ENCODE measurements around the gene YBX1. TPM values are rescaled to one million over a fixed set of nuclear protein-coding genes. Genes with fewer than 3 reads are reported as not detected.
"Not testable (repeated sequence)": the region's sequence is repeated elsewhere in the genome, so short reads cannot be mapped to it uniquely, and the experiment has no call there.

The YBX1 gene
- total RNA-seq, 2 experiments from 2014 or later = 1,101 to 1,134 TPM

DNA sequence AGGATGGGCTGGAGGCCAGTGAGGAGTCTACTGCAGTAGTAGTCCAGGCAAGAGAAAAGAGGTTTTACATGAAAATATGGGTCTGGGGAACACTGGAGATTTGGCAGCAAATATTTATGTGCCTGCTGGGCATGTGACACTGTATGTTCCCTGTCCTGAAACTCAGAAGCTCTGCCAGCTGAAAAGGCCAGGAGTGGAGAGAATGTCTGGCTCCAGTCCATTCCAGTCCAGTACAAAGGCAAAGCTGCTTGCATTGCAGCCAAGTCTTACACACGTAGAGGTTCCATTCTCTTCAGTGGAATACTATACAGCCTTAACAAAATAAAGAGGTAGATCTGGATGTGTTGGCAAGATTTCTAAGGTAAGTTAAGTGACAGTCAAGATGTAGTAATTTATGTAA lies 7.5 kb upstream of the YBX1 start:
- H3K27me3 Mint-ChIP-seq = no peaks in the 10 kb centered on the region
- H3K4me3 Mint-ChIP-seq = no peak overlapping the region
- no peak for DNase-seq
- H3K9me3 Mint-ChIP-seq = no peaks in the 10 kb centered on the region
- CTCF ChIA-PET = no interaction called here
- intact Hi-C loops (cut with micrococcal nuclease) = no loop called here
- POLR2A ChIA-PET = no interaction called here
- H3K4me1 Mint-ChIP-seq (ENCODE audit: low read depth) = peaks cover 2% of the 10 kb centered on the region
- no peak overlapping the region for H3K27ac Mint-ChIP-seq
- peaks cover 22% of the 10 kb centered on the region for H3K36me3 Mint-ChIP-seq

GRCh38 chr1:42675467-42675866 lies 6.8 kb upstream of the YBX1 start:
- Mint-ChIP-seq H3K27me3 (no peaks in the 10 kb centered on the region), H3K9me3 (no peaks in the 10 kb centered on the region), H3K36me3 (peaks cover 20% of the 10 kb centered on the region), H3K27ac (no peak overlapping the region), H3K4me3 (no peak overlapping the region), H3K4me1 (ENCODE audit: low read depth) (peaks cover 9% of the 10 kb centered on the region)
- DNase-seq = no peak
- POLR2A ChIA-PET = no interaction called here
- intact Hi-C loops (cut with micrococcal nuclease) = no loop called here
- CTCF ChIA-PET = no interaction called here

- DNase-seq = no peak
- CTCF ChIA-PET = no interaction called here
- Mint-ChIP-seq H3K27me3 (no peaks in the 10 kb centered on the region), H3K9me3 (no peaks in the 10 kb centered on the region), H3K4me1 (ENCODE audit: low read depth) (peaks cover 19% of the 10 kb centered on the region), H3K36me3 (peaks cover 17% of the 10 kb centered on the region), H3K4me3 (no peak overlapping the region), H3K27ac (no peak overlapping the region)
- POLR2A ChIA-PET = interaction anchor here (0.5 kb wide), 1 partner anchor 102 kb away, joined by 3 read pairs; no protein-coding TSS in a partner anchor
- intact Hi-C loops (cut with micrococcal nuclease) = no loop called here
These were observed 5.6 kb upstream of the YBX1 start for GRCh38 chr1:42676534-42677087.

DNA sequence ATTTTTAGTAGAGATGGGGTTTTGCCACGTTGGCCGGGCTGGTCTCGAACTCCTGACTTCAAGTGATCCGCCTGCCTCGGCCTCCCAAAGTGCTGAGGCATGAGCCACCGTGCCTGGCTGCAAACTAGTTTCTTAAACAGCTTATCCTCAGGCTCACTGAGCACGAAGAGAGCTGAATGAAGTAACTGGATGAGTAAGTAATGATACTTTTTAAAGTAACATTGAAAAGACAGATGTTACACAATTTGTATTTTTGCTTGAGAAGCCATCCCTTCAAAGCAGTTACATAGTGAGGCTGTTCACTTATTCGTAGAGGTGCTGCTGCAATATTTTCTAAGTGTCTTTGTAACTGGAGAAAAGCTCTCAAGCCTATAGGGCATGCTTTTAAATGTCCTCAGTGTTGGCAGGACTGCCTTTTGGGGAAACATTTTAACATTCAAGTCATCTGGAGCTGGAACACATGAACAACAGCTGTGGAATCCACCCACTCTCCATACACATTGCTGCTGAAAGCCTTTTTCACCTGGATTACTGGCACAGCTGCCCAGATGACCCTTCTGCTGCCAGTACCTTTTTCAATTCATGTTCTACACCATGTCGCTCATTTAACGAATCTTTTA lies 2.7 kb upstream of the YBX1 start:
- intact Hi-C loops (cut with micrococcal nuclease) = no loop called here
- Mint-ChIP-seq H3K27me3 (no peaks in the 10 kb centered on the region), H3K36me3 (peaks cover 23% of the 10 kb centered on the region), H3K4me3 (no peak overlapping the region), H3K4me1 (ENCODE audit: low read depth) (peaks cover 22% of the 10 kb centered on the region), H3K9me3 (no peaks in the 10 kb centered on the region), H3K27ac (no peak overlapping the region)
- DNase-seq = no peak
- CTCF ChIA-PET = no interaction called here
- POLR2A ChIA-PET = interaction anchor here (1.4 kb wide), 1 partner anchor 87 kb away, joined by 4 read pairs; the partner anchor contains the start of genes C1orf50 and P3H1

- ChIA-PET CTCF (interaction anchor here (2.5 kb wide), 1 partner anchor 19 kb away, joined by 8 read pairs; no protein-coding TSS in a partner anchor), POLR2A (no interaction called here)
- Mint-ChIP-seq H3K9me3 (no peaks in the 10 kb centered on the region), H3K36me3 (peaks cover 29% of the 10 kb centered on the region), H3K4me1 (ENCODE audit: low read depth) (peaks cover 28% of the 10 kb centered on the region), H3K4me3 (no peak overlapping the region), H3K27ac (no peak overlapping the region), H3K27me3 (no peaks in the 10 kb centered on the region)
- DNase-seq = no peak
- intact Hi-C loops (cut with micrococcal nuclease) = loop anchor here (5.0 kb wide), 1 partner anchor 242 kb away; no protein-coding TSS in a partner anchor
These were observed 2.2 kb upstream of the YBX1 start for GRCh38 chr1:42680055-42680454.

- peak; percentile 26 for DNase-seq
- CTCF ChIA-PET = interaction anchor here (0.6 to 2.5 kb wide), 4 partner anchors 20 to 103 kb away, joined by 3 to 8 read pairs (median 5); partner anchors contain the start of gene PPIH
- peak overlapping the region; percentile 93 for H3K4me3 Mint-ChIP-seq
These were observed 1.1 kb upstream of the YBX1 start for GRCh38 chr1:42680921-42681683.

DNA sequence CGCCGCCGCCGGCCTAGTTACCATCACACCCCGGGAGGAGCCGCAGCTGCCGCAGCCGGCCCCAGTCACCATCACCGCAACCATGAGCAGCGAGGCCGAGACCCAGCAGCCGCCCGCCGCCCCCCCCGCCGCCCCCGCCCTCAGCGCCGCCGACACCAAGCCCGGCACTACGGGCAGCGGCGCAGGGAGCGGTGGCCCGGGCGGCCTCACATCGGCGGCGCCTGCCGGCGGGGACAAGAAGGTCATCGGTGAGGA lies 193 bp downstream of the YBX1 start:
- intact Hi-C loops (cut with micrococcal nuclease) = loop anchor here (1.0 to 5.0 kb wide), 5 partner anchors 24 to 348 kb away; partner anchors contain the start of genes C1orf50, FOXJ3, P3H1 and PPIH
- Mint-ChIP-seq H3K27ac (peak overlapping the region; percentile 97), H3K36me3 (peaks cover 38% of the 10 kb centered on the region), H3K4me3 (peak overlapping the region; percentile 93), H3K4me1 (ENCODE audit: low read depth) (peaks cover 49% of the 10 kb centered on the region)
- H3K9me3 Mint-ChIP-seq, DNase-seq, H3K27me3 Mint-ChIP-seq: not testable (repeated sequence)
- ChIA-PET CTCF (interaction anchor here (1.3 to 2.5 kb wide), 4 partner anchors 8 to 84 kb away, joined by 3 to 8 read pairs (median 6); partner anchors contain the start of gene PPIH), POLR2A (interaction anchor here (1.1 to 4.4 kb wide), 14 partner anchors 9 to 262 kb away, joined by 3 to 32 read pairs (median 6); partner anchors contain the start of genes C1orf50, P3H1 and PPIH)

More at GRCh38 chr1:42680921-42681683, 1.1 kb upstream of the YBX1 start:
- H3K27ac Mint-ChIP-seq = peak overlapping the region; percentile 97
- H3K4me1 Mint-ChIP-seq (ENCODE audit: low read depth) = peaks cover 37% of the 10 kb centered on the region
- H3K9me3 Mint-ChIP-seq = no peaks in the 10 kb centered on the region
- POLR2A ChIA-PET = interaction anchor here (1.3 to 4.4 kb wide), 7 partner anchors 11 to 86 kb away, joined by 3 to 32 read pairs (median 9); partner anchors contain the start of genes C1orf50 and P3H1
- peaks cover 29% of the 10 kb centered on the region for H3K36me3 Mint-ChIP-seq
- H3K27me3 Mint-ChIP-seq = no peaks in the 10 kb centered on the region
- intact Hi-C loops (cut with micrococcal nuclease) = loop anchor here (1.0 to 5.0 kb wide), 3 partner anchors 20 to 241 kb away; partner anchors contain the start of genes PPCS and ZMYND12

- ChIA-PET CTCF (interaction anchor here (0.6 to 2.5 kb wide), 7 partner anchors 8 to 83 kb away, joined by 3 to 8 read pairs (median 5); partner anchors contain the start of gene PPIH), POLR2A (interaction anchor here (1.0 to 4.4 kb wide), 15 partner anchors 9 to 262 kb away, joined by 3 to 32 read pairs (median 5); partner anchors contain the start of genes C1orf50, P3H1 and PPIH)
- intact Hi-C loops (cut with micrococcal nuclease) = loop anchor here (1.0 to 5.0 kb wide), 5 partner anchors 25 to 348 kb away; partner anchors contain the start of genes C1orf50, FOXJ3, P3H1 and PPIH
- peak overlapping the region; percentile 85 for H3K4me3 Mint-ChIP-seq
- H3K27ac Mint-ChIP-seq = peak overlapping the region; percentile 91
- peak; percentile 73 for DNase-seq
- H3K9me3 Mint-ChIP-seq = no peaks in the 10 kb centered on the region
- peaks cover 54% of the 10 kb centered on the region for H3K4me1 Mint-ChIP-seq (ENCODE audit: low read depth)
- H3K36me3 Mint-ChIP-seq = peaks cover 43% of the 10 kb centered on the region
- no peaks in the 10 kb centered on the region for H3K27me3 Mint-ChIP-seq
These were observed 717 bp downstream of the YBX1 start for GRCh38 chr1:42682739-42683531.

DNA sequence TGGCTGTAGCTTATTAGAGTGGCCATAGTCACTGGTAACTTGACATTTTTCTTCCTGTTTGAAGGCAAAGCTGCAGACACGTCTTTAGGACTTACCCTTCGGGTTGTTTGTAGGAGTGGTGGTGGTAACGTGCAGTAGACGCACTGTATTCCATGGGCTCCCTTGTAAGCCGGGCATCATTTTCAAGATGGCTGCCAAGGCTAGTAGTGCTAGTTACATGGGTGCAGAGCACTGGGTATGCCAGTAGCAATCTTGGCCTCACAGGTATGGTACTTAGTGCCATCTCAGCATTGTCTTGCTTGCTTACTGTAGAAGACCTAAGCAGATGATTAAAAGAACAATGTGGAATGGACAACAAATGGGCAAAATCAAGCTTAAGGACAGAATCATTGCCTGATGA lies 1.9 kb downstream of the YBX1 start:
- peak overlapping the region; percentile 91 for H3K27ac Mint-ChIP-seq
- peaks cover 66% of the 10 kb centered on the region for H3K4me1 Mint-ChIP-seq (ENCODE audit: low read depth)
- H3K36me3 Mint-ChIP-seq = peaks cover 45% of the 10 kb centered on the region
- CTCF ChIA-PET = interaction anchor here (1.1 to 1.4 kb wide), 2 partner anchors 26 to 390 kb away, joined by 3 to 6 read pairs; partner anchors contain the start of gene PPIH
- POLR2A ChIA-PET = interaction anchor here (1.0 to 4.4 kb wide), 6 partner anchors 7 to 83 kb away, joined by 3 to 32 read pairs (median 25); partner anchors contain the start of genes C1orf50, P3H1 and PPIH
- intact Hi-C loops (cut with micrococcal nuclease) = loop anchor here (5.0 kb wide), 1 partner anchor 238 kb away; no protein-coding TSS in a partner anchor
- H3K27me3 Mint-ChIP-seq = no peaks in the 10 kb centered on the region
- peak; percentile 45 for DNase-seq
- H3K4me3 Mint-ChIP-seq = peak overlapping the region; percentile 85
- no peaks in the 10 kb centered on the region for H3K9me3 Mint-ChIP-seq

- Mint-ChIP-seq H3K36me3 (peaks cover 50% of the 10 kb centered on the region), H3K27me3 (no peaks in the 10 kb centered on the region), H3K27ac (no peak overlapping the region), H3K4me1 (ENCODE audit: low read depth) (peaks cover 71% of the 10 kb centered on the region), H3K4me3 (peak overlapping the region; percentile 31), H3K9me3 (no peaks in the 10 kb centered on the region)
- DNase-seq = no peak
- intact Hi-C loops (cut with micrococcal nuclease) = no loop called here
- POLR2A ChIA-PET = interaction anchor here (0.6 to 0.7 kb wide), 2 partner anchors 371 to 951 kb away, joined by 3 read pairs; no protein-coding TSS in a partner anchor
- CTCF ChIA-PET = no interaction called here
These were observed 4.2 kb downstream of the YBX1 start for GRCh38 chr1:42686418-42686817.

DNA sequence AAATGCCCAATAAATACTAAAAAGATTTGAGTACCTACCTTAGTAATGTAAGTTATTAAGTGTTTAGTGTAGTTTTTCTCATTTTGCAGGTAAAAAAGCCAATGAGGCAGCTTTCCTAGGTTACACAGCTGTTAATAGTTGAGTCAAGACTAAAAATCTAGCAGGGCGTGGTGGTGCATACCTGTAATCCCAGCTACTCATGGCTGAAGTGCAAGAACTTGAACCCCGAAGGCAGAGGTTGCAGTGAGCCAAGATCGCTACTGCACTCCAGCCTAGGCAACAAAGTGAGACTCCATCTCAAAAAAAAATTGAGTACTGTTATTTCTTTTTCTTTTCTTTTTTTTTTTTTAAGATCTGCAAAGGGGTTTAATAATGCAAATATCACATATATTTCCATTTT lies 7.7 kb downstream of the YBX1 start:
- Mint-ChIP-seq H3K9me3 (no peaks in the 10 kb centered on the region), H3K36me3 (peaks cover 54% of the 10 kb centered on the region)

More for the DNA sequence above, 7.7 kb downstream of the YBX1 start:
- CTCF ChIA-PET = interaction anchor here (1.0 to 1.5 kb wide), 3 partner anchors 12 to 76 kb away, joined by 3 read pairs; partner anchors contain the start of genes C1orf50 and P3H1
- intact Hi-C loops (cut with micrococcal nuclease) = no loop called here
- no peak overlapping the region for H3K27ac Mint-ChIP-seq
- H3K4me3 Mint-ChIP-seq = no peak overlapping the region
- peaks cover 86% of the 10 kb centered on the region for H3K4me1 Mint-ChIP-seq (ENCODE audit: low read depth)
- no peaks in the 10 kb centered on the region for H3K27me3 Mint-ChIP-seq
- no peak for DNase-seq
- POLR2A ChIA-PET = interaction anchor here (4.0 kb wide), 1 partner anchor 7 kb away, joined by 26 read pairs; the partner anchor contains the start of gene YBX1
